ENCODE data around the gene RGPD3.
"Not testable (repeated sequence)": the region's sequence is repeated elsewhere in the genome, so short reads cannot be mapped to it uniquely, and the experiment has no call there.

Gene RGPD3

DNA sequence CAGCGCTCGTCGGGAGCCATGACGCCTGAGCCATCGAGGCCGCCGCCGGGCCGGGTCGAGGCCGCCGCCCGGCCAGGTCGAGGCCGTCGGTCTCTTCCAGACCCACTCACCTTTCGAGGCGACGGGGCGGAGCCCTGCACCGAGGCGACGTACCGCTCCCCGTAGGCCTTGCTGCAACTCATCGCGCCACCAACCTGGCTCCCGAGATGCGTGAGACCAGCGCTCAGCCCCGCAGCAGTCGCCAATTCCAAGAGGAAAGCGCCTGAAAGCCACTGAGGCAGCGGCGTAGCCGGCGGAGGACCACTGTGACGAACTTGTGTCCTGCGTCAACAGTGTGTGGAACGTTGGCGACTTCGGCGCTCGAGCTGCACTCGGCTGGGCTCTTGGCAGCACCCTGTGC is at the start of gene RGPD3:
Gene RGPD3, minus strand, starts transcription at position 307 of the 400 bp plus-strand sequence. Its CDS starts 125 bp downstream, at position 182.
- DNase-seq (ENCODE audit: low read depth, low spot score) = not testable (repeated sequence)

DNA sequence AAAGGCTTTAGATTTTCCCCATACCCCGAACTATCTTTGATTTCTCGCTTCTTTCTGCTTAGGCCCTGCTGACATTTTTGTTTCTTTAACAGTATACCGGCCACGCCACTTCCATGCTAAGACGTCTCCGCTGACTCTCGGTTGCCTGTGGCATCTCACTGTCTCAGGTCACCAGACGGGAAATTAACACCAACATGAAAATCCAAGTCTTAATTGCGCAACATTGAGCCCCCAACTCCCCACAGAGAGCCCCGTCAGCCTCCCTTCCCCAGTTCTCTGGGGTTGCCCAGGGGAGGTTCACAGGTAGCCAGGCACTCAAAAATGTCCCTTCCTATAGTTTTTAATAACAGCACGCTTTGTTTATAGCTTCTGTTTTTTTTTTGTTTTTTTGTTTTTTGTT is 49.1 kb upstream of the RGPD3 start:
- no peak for DNase-seq (ENCODE audit: low read depth, low spot score)

DNA sequence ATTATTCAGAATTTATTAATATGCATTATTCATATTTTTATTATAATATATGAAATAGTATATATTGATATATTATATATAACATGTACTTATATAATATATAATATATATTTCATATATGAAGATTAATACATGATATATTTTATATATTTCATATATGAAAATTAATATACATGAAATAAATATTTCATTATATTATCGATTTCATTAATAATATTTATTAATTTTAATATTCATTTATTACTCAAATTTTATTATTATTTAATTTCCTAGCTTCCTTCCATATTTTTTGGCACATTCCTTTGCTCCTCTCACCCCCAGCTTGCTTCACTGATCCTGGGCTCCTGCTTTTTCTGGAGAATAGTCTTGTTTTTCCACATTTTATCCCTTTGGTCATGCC is 48.7 kb upstream of the RGPD3 start:
- no peak for DNase-seq (ENCODE audit: low read depth, low spot score)

DNA sequence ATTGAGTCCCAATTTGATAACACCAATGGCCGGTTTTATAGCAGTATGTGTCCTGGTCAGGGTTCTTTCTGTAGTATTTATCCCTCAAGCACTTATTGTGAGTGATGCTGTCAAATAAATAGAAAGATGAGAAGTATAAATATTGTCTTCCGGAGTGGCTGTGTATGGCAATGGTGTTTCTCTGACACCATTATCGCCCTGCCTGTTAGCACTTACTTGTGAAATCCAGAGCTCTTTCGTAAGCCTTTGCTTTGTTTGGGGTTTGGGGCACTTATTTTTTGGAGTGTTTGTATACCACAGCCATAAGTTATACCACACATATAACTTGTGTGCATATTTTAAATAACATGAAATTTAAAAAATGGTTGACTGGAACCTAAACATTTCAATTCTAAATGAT is 48.2 kb upstream of the RGPD3 start:
- DNase-seq (ENCODE audit: low read depth, low spot score) = no peak

DNA sequence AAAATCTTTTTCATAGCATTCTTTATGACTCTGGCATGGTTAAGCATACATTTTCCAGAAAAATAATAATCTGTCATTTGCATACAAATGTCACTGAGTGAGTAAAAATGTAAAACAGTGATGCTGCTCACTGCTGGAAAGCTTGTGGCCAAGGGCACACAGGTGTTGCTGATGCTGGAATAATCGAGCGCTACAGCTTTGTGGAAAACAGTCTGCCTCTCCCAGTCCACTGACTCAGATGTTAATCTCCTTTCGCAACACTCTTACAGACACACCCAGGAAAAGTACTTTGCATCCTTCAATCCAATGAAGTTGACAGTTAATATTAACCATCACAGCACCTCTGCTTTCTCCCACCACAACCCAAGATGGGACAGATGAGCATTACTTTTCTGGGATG is 46.6 kb upstream of the RGPD3 start:
- DNase-seq (ENCODE audit: low read depth, low spot score) = not testable (repeated sequence)

DNA sequence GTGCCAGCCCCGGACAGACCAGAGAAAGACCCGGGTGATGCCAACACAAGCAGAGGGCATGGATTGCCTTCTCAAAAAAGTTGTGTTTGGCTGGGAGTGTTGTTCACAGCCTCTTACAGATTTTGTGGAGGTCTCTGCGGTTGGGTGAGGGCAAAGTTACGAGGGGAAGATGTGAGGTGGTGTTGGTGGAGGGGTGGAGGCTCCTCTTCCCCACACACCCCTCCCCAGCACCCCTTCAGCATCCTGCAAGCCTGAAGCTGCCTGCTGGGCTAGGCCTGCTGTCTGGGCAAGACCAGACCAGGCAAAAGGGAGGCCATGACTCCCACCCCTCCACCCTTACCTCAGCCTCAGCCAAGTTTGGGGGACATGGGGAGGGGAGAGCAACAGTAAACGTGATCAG is 45.2 kb upstream of the RGPD3 start:
- not testable (repeated sequence) for DNase-seq (ENCODE audit: low read depth, low spot score)

DNA sequence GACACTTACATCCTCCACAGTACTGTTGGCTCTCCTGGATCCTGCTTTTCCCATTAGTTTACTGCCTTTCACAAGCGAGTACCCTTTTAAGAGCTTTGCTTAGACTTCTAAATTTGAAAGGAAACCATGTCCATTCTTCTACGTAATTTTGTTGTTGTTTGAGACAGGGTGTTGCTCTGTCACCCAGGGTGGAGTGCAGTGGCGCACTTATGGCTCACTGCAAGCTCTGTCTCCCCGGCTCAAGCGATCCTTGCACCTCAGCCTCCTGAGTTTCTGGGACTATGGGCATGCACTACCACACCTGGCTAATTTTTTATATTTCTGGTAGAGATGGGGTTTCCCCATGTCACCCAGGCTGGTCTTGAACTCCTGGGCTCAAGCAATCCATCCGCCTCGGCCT is 43.7 kb upstream of the RGPD3 start:
- DNase-seq (ENCODE audit: low read depth, low spot score) = not testable (repeated sequence)

DNA sequence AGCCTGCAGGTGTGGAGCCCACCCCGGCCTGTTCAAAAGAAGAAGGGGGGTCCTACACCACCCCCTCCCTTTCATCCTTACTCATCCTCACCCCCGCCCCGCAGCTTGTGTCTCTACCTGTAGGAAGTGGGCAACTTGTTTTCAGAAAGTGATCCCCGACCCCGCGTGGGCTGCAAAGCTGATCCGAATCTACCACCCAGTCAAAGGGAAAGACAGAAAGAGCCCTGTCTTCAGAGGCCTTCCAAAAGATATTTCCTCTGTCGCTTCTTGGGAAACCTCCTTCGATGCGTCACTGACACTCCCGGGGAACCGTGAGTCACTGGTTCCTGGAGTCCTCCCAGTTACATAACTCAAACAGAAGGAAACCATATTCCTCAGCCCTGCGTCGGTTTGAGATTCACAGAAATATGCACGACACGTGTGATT is 43.3 kb upstream of the RGPD3 start:
- not testable (repeated sequence) for DNase-seq (ENCODE audit: low read depth, low spot score)

DNA sequence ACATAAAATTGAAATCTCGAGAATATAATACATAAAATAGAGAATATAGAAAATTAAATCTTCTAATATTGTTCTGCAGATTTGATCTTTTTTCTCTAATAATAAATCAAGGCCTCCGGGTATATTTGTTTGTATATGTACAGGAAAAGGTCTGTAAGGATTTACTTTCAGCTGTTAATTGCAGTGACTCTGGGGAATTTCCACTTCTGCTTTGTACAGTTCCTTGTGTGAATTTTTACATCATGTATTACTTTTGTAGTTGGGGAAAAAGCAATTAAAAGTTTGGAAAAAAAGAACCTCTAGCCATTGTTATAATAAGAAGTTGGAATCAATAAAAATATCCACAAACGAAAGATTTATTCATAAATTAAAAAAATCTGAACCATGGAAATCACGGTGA is 42.6 kb upstream of the RGPD3 start:
- not testable (repeated sequence) for DNase-seq (ENCODE audit: low read depth, low spot score)

DNA sequence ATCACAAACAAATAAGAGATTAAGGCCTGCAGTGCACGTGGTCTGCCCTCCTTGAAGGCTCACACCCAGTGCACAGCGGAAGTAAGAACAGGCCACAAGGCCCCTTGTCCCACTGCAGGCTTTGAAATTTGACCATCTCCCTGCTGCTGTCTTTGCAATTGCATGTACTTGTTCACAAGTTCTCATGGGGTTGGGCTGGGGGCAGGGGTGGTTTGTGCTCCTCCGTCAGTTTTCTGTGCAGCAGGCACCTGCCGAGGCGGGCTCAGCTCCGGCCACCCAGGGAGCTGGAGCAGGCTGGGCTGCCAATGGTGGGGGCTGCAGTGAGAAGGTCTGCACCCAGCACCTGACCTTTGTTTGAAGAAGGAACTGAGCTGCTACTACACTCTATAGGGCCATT is 41.2 kb upstream of the RGPD3 start:
- DNase-seq (ENCODE audit: low read depth, low spot score) = not testable (repeated sequence)

DNA sequence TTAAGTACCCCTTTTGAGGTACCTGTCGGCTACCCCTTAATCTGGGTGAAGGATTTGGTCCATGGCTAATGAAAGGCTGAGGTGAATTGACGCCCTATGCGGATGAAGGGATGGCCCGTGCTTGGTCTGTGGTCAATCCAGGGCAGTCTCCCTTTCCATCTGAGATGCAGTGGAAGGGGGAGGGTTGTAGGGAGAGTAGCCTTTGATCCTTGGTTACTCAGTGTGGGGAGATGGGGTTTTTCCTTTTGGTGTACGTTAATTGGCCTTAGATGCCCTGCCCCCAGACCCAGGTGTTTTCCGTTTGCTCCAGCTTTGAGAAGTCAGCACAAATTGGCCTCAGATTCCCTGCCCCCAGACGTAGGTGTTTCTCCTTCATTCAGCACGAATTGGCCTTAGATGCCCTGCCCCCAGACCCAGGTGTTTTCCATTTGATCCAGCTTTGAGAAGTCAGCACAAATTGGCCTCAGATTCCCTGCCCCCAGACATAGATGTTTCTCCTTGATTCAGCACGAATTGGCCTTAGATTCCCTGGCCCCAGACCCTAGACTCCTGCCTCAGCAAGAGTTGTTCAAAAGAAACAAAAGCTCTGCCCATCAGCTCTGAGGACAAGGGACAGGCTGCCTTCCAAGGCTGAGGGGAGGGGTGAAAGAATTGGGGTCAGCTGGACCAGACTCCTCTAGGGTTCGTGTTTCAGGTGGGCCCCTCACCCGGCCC is 40.6 kb upstream of the RGPD3 start:
- not testable (repeated sequence) for DNase-seq (ENCODE audit: low read depth, low spot score)

DNA sequence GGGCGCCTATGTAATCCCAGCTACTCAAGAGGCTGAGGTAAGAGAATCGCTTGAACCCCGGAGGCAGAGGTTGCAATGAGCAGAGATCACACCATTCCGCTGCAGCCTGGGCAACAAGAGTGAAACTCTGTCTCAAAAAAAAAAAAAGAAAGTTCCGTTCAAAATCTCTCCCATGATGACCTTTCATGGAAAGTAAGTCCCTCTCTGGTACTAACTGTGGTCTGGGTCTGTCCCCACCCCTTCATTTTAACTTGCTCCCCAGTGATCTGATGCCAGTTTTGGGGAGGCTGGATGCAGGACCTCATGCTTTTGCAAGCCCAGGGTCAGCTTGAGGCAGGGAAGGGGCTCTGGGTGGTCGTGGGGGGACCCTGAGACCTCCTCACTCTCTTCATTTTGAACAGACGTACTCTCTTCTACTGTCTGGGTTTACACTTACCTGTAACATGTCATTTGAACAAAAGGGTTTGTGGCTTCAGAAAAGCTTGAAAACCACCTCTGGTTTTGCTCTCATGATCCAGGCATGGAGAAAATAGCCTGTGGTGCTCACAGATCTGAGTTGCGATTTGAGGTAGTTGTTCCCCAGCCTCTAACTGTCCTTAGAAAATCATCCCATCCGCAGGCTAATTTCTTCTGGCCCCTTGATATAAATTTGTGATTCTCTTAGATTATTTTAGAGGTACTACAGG is 37.9 kb upstream of the RGPD3 start:
- not testable (repeated sequence) for DNase-seq (ENCODE audit: low read depth, low spot score)

DNA sequence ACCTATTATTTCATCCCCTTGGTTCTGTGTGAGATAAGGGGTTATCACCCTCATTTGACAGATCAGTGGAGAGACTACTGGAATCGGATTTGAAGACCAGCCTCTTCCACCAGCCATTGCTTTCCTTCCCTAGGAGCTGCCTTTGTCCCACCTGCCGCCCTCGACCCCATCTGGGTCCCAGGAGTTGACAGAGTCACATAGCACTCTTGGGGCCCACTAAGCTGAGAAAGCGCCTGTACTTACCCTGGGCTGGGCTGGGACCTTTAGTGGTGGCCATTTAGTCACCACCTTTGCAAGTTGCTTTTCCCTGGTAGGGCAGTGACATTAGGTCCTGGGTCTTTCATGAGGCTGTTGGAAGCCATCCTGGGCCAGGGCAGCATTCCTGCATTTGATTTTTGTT is 36.6 kb upstream of the RGPD3 start:
- DNase-seq (ENCODE audit: low read depth, low spot score) = not testable (repeated sequence)

DNA sequence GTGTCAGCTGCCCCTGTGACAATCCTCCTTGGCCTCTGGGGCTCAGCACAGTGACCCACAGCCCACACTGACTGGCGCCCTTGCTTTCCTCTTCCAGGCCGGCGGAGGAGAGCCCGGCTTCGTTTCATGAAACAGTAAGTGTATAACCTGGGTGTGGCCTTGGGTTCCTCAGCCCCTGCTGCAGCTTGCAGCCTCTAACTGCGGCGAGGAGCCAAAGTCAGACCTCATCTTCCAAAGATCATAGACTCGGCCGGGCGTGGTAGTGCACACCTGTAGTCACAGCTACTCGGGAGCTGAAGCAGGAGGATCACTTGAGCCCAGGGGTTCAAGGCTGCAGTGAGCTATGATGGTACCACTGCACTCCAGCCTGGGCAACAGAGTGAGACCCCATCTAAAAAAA is 36.0 kb upstream of the RGPD3 start:
- DNase-seq (ENCODE audit: low read depth, low spot score) = not testable (repeated sequence)

DNA sequence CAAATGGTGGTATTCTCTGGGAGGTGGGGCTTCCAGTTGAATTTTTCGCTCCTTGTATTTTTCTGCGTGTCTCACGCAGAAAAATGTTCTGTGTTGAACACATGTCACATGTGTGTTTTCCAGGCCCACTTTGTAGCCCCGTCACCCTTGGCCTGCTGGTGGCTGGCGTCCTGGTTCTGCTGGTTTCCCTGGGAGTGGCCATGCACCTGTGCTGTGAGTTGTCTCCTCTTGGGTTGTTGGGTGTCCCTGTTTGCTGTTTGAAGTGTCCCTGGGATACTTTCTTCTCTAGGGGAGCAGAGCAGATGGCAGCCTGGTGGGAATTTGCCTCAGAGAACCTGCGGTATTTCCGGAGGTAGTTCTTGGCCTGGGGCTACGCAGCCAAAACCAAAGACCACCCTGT is 34.1 kb upstream of the RGPD3 start:
- not testable (repeated sequence) for DNase-seq (ENCODE audit: low read depth, low spot score)

DNA sequence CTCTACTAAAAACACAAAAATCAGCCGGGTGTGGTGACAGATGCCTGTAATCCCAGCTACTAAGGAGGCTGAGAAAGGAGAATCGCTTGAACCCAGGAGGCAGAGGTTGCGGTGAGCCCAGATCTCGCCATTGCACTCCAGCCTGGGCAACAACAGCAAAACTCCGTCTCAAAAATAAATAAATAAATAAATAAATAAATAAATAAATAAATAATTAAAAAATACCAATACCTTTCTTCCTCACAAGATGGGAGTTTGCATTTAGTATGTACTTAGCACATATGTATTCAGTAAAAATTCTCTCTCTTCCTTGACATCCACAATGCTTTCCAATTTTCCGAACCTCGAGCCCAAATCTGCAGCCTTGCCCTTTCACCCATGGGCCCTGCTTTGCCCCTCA is 32.1 kb upstream of the RGPD3 start:
- DNase-seq (ENCODE audit: low read depth, low spot score) = not testable (repeated sequence)

DNA sequence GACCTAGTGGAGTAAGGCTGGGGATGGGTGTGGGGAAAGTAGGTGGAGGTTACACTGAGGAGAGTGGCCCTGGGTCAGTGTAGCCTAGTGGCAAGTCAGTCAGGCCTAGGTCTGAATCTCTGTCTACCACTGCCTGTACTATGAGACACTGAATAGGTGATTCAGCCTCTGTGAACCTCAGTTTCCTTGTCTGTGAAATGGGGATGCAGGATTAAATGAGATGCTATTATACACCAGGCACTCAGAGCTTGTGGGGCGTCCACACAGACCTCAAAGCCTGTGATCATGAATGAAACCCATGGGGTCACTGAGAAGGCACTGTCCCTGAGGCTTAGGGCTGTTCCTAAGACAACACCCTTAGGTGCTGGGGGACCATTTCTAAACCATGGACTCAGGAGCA is 30.3 kb upstream of the RGPD3 start:
- not testable (repeated sequence) for DNase-seq (ENCODE audit: low read depth, low spot score)

DNA sequence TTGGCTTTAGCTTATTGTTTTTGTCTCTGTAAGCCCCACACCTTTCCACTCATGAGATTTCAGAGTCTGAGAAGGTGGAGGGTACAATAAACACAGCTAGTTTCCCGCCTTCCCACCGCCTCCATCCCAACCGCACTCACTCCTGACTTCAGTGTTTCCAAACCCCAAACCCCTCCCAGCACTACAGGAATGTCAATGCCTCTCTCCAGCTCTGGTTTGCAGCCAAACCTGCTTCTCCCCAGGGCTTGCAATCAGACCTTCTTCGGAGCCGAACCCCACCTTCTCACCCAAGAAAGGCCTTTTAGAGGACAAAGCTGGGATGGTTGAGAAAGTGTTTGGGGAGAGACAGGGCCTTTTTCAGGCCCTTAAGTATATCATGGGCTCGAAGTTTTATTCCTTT is 24.7 kb upstream of the RGPD3 start:
- DNase-seq (ENCODE audit: low read depth, low spot score) = not testable (repeated sequence)

DNA sequence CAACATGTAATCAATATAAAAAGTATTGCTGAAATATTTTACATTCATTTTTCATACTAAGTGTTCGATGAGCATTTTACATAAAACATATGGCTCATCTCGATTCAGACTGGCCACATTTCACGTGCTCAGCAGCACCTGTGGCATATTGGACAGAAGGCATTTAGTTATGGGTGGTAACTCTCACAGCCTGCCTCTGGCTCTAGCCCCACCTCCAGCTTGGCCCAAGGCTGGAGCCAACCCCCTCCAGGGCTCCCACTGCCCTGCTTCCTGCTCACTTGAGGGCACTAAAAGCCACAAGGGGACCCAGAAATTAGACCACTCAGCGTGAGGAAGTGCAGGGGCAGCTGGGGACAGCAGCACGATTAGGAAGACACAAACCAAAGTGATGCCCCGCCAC is 24.2 kb upstream of the RGPD3 start:
- not testable (repeated sequence) for DNase-seq (ENCODE audit: low read depth, low spot score)

DNA sequence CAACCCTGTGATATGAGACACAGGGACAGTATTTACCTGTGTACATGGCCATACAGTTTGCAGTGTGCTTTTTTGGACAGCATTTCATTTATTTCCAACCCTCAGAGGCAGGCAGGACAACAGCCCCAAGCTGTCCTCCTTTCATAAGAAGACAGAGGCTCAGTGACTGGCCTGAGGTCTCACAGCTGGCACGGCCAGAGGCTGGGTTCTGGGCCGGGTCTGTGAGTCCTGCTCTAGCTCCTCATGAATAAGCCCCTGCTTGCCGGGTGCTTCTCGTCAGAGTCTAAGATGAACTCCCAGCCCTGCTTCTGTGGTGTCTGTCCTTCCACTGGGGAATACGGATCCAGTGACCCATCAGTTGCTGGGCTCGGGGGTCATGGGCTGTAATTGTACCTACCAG is 21.5 kb upstream of the RGPD3 start:
- DNase-seq (ENCODE audit: low read depth, low spot score) = not testable (repeated sequence)

DNA sequence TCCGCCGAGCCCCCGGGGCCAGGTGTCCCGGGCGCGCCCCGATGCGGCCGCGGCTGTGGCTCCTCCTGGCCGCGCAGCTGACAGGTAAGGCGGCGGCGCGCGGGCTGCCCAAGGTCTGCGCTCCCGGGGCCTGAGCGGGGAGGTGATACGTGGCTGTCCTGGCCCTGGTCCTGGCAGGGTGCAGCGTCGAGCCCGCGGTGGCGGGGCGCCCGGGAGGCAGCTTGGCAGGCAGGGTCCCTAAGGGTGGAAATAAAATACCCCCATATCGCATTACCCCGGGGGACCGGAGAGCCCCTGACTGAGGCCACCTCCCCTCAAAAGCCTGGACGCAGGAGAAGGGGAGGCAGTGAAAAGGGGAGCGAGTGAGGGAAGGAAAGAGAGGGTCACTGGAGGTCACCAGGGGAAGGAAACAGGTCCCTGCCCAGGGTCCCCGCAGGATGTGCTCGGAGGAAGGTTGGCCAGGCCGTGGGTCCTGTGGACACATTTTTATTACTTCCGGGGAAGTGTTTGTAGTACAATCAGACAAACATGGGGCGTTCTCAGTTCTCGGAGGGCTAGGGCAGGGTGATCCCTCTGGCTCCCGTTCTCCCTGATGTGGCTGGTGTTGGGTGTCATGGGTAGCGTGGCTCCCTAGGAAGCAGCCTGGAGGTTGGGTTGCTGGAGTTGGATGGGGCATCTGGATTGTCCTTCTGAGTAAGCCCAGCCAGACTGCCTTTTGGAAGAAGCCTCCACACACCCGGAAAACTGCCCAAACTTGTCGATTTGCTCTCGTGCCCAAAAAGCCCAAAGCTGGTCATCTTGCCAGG is 19.4 kb upstream of the RGPD3 start:
- not testable (repeated sequence) for DNase-seq (ENCODE audit: low read depth, low spot score)
